Ovary (tissue), 3 donors: ENCODE data around the gene BCL7A.

Source experiments
- CTCF ChIP-seq, 3 donors: fragments of 450-650 bp in 2 of 3; fragments of 200-600 bp in 1 of 3; IDR thresholded peaks; one replicate each; pipeline versions ENCODE4 v1.5.1 to v1.8.0; 2016 to 2022; ENCODE audit warnings: antibody characterized with exemption in 3 of 3, mild to moderate bottlenecking in 1 of 3
- EP300 ChIP-seq: sonication (generic); formaldehyde crosslinking; IDR thresholded peaks from one replicate; pipeline ENCODE4 v1.6.1; 2017; ENCODE audit warnings: antibody characterized with exemption
- POLR2A ChIP-seq: fragments of 450-650 bp; IDR thresholded peaks from one replicate; pipeline ENCODE4 v1.6.1; 2017; ENCODE audit warnings: antibody characterized with exemption, mild to moderate bottlenecking, moderate library complexity
- donor health status: DM: no; HTN: no; CAD: no.

DNA sequence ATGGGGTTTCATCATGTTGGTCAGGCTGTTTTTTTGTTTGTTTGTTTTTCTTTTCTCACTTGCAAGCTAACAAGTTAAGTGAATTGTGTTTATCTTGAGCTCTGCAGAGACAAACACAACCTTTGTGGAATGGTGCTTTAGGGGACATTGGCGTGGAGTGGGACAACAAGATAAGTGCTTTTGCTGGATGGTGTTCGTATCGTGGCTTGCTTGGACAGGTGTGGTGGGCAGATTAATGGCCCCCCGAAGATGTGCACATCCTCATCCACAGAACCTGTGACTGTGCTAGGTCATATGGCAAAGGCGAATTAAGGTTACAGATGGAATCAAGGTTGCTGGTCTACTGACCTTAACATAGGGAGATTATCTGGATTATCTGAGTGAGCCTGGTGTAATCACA is 63.9 kb downstream of the BCL7A start:
- TF ChIP-seq CTCF (IDR thresholded peaks at IDR 0.05), result no peak
- no peak for TF ChIP-seq EP300
- no peak for TF ChIP-seq POLR2A
